Measurements from ENCODE around the gene B3GNT5.

Gene B3GNT5

DNA sequence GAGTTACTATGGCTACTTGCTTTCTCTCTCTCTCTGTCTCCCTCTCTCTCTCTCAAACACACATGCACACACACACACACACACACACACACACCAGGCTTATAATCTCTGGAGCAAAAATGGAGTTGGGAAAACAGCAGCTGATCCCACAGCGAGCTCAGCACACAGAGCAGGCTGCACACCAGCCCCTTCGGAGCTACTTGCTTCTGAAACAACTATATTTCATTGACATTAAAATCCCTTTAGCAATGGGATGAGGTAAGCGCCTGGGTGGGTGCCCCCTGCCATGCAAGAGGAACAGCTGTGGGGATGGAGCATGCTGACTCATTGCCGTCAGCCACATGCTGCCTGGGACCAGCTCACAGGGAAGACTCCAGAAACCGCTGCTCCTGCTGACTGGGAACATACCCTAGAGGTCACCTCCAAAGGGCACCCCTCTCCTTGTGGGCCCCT lies 45.7 kb downstream of the B3GNT5 start (continued):
- TF ChIP-seq PRDM10 (tag by site-specific recombination; IDR thresholded peaks at IDR 0.05) = peak; percentile 22; the same call in 1 of the 2 replicates
- no peak for TF ChIP-seq ZNF549 (tag by site-specific recombination; IDR thresholded peaks at IDR 0.05)

DNA sequence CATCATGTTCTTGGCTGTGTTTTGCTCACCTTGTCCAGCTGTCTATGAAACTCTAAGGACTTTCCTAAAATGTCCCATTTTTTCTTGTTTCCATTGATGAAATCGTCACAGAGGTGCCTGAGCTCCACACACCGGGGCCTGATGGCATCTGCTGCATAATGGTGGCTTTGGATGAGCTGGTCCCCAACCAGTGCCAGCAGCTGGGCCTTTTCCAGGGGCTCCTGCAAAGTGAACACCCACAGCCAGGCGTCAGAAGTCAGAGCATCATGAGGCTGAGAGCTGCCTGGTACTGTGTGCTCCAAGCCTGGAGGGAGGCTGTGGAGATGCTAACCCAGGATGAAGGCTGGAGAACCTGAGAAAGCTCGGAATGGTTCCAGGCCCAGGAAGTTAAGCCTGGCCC lies 46.9 kb downstream of the B3GNT5 start:
- Histone ChIP-seq H3K36me3 (ENCODE audit: control insufficient read depth in 2 of 2, insufficient read depth in 1 of 2, low read length in 2 of 2) (peaks cover 0 to 7% of the 10 kb centered on the region in 2 experiments; a peak in 1 of 3 replicates), H3K4me3 (ENCODE audit: low read depth, low read length) (no peak overlapping the region), H3K9me3 (ENCODE audit: control insufficient read depth, insufficient read depth, low read depth, low read length) (no peaks in the 10 kb centered on the region), H3K4me1 (ENCODE audit: control insufficient read depth, insufficient read depth, low read length) (no peaks in the 10 kb centered on the region), H3K27ac (ENCODE audit: extremely low read depth, low read depth, low read length) (no peak overlapping the region)
- POLR2A ChIA-PET = no interaction called here
- CTCF ChIA-PET = no interaction called here
- TF ChIP-seq ZNF266 (tag by site-specific recombination; IDR thresholded peaks at IDR 0.05; ENCODE audit: low read depth) (no peak), ZNF558 (tag by site-specific recombination; IDR thresholded peaks at IDR 0.05) (no peak), ZNF658 (tag by site-specific recombination; IDR thresholded peaks at IDR 0.05) (no peak), SCRT2 (tag by site-specific recombination; IDR thresholded peaks at IDR 0.05) (no peak), ZNF596 (tag by site-specific recombination; IDR thresholded peaks at IDR 0.05) (no peak), ZNF132 (tag by site-specific recombination; IDR thresholded peaks at IDR 0.05; ENCODE audit: borderline replicate concordance) (no peak), KLF7 (tag by site-specific recombination; IDR thresholded peaks at IDR 0.05; ENCODE audit: borderline replicate concordance) (no peak), ZSCAN5A (tag by site-specific recombination; IDR thresholded peaks at IDR 0.05) (no peak), ZNF529 (tag by site-specific recombination; IDR thresholded peaks at IDR 0.05; ENCODE audit: insufficient replicate concordance) (no peak), HOXA7 (CRISPR knock-in tag; IDR thresholded peaks at IDR 0.05; ENCODE audit: borderline replicate concordance) (no peak), IKZF3 (tag by site-specific recombination; IDR thresholded peaks at IDR 0.05) (no peak), ZBTB21 (tag by site-specific recombination; IDR thresholded peaks at IDR 0.05) (no peak), ZXDB (tag by site-specific recombination; IDR thresholded peaks at IDR 0.05) (no peak), ZNF175 (tag by site-specific recombination; IDR thresholded peaks at IDR 0.05) (no peak), OVOL3 (tag by site-specific recombination; IDR thresholded peaks at IDR 0.05) (no peak), ZFP3 (tag by site-specific recombination; IDR thresholded peaks at IDR 0.05; ENCODE audit: low read depth) (no peak), ZNF366 (tag by site-specific recombination; conservative IDR thresholded peaks at IDR 0.05) (no peak), ZNF654 (tag by site-specific recombination; IDR thresholded peaks at IDR 0.05; ENCODE audit: low read depth) (no peak)

DNA sequence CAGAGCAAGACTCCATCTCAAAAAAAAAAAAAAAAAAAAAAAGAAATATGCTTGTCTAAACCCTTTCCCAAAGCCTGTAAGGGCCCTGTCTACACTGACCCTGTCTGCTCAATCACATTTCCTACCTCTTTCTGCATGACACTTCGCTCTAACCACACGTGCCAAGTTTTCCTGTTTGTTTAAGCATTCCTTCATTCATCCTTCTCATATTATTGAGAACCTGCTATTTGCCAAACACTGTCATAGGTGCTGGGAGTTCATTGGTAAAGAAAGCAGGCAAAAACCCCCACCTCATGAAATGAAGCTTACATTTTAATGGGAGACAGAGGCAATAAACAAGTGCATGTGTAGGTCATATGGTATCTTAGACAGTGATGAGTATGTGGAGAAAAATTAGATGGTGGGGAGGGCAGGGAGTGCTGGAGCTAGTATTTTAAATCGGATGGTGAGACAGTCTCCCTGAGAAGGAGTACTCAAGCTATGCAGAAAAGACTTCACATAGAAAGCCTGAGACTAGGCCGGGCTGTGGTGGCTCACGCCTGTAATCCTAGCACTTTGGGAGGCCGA lies 48.0 kb downstream of the B3GNT5 start:
- H3K4me1 ChIP-seq (ENCODE audit: control insufficient read depth, insufficient read depth, low read length) = no peaks in the 10 kb centered on the region
- CTCF ChIA-PET = no interaction called here
- no peaks in the 10 kb centered on the region for H3K9me3 ChIP-seq (ENCODE audit: control insufficient read depth, insufficient read depth, low read depth, low read length)
- POLR2A ChIA-PET = no interaction called here
- H3K4me3 ChIP-seq (ENCODE audit: low read depth, low read length) = no peak overlapping the region
- no peak for TF ChIP-seq ZNF560 (tag by site-specific recombination; IDR thresholded peaks at IDR 0.05; ENCODE audit: borderline replicate concordance)
- TF ChIP-seq, protein P1, sequence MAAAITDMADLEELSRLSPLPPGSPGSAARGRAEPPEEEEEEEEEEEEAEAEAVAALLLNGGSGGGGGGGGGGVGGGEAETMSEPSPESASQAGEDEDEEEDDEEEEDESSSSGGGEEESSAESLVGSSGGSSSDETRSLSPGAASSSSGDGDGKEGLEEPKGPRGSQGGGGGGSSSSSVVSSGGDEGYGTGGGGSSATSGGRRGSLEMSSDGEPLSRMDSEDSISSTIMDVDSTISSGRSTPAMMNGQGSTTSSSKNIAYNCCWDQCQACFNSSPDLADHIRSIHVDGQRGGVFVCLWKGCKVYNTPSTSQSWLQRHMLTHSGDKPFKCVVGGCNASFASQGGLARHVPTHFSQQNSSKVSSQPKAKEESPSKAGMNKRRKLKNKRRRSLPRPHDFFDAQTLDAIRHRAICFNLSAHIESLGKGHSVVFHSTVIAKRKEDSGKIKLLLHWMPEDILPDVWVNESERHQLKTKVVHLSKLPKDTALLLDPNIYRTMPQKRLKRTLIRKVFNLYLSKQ (tag by site-specific recombination; IDR thresholded peaks at IDR 0.05; ENCODE audit: borderline replicate concordance) = no peak
- H3K36me3 ChIP-seq (ENCODE audit: control insufficient read depth in 2 of 2, insufficient read depth in 1 of 2, low read length in 2 of 2) = peaks cover 0 to 5% of the 10 kb centered on the region in 2 experiments; a peak in 1 of 3 replicates
- no peak overlapping the region for H3K27ac ChIP-seq (ENCODE audit: extremely low read depth, low read depth, low read length)

Data from HEK293 (cell line).